Left lobe of liver (tissue), 2 donors: Measurements from ENCODE around the gene CLNK. TPM values are rescaled to one million over a fixed set of nuclear protein-coding genes. Genes with fewer than 3 reads are reported as not detected.
"Not testable (repeated sequence)": the region's sequence is repeated elsewhere in the genome, so short reads cannot be mapped to it uniquely, and the experiment has no call there.

Experiments used
- ATAC-seq: fragments of 200-7000 bp; cut with Tn5 transposase; one replicate; pipeline ENCODE4 v1.9.1; 2020; ENCODE audit warnings: mild to moderate bottlenecking, moderate library complexity
- DNase-seq: peaks from one replicate; pipeline ENCODE4 v3.0.0-alpha.2; 2020; ENCODE audit warnings: low spot score
- total RNA-seq: library from RNA; stranded (reverse); gene quantifications from one replicate; pipeline ENCODE4 v1.2.1, GENCODE V29; 2021
- donor health status: DM: no; HTN: no; CAD: no; lungs with moderate emphysema.
- donor health status: DM: no; HTN: yes; CAD: no.

CLNK gene
- total RNA-seq, 1 donor from 2014 or later, result not detected

- ATAC-seq, DNase-seq: not testable (repeated sequence)
These were observed 69.6 kb downstream of the CLNK start for GRCh38 chr4:10614926-10615325.

DNA sequence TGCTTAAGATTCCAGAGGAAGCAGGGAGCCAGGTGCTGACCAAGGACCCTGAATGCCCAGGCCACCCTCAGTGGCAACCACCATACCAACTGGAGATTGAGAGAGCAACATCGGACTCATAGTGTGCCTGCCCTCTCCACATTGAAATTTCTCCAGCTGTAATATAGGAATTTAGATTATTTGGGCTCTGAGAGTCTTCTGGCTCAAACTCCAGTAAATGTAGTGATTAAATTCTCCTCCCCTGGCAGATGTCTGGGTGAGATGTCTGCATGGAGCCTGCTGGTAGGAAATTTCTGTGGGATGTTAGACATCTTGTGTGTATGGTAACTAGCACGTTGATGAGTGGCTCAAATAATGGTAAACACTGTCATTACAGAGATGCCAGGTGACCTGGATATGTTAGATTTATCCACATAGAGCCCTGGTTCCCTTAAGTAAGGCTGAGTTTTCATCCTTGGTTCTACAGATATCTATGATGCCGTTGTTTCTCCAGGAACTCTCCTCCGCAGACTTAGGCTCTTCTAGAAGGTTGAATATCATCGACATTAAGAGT is 70.6 kb downstream of the CLNK start:
- DNase-seq (no peak), ATAC-seq (no peak)

- DNase-seq, result no peak
- ATAC-seq, result no peak
These were observed 72.1 kb downstream of the CLNK start for GRCh38 chr4:10612476-10612875.

- no peak for DNase-seq
- no peak for ATAC-seq
These were observed 72.9 kb downstream of the CLNK start for GRCh38 chr4:10611673-10612072.

DNA sequence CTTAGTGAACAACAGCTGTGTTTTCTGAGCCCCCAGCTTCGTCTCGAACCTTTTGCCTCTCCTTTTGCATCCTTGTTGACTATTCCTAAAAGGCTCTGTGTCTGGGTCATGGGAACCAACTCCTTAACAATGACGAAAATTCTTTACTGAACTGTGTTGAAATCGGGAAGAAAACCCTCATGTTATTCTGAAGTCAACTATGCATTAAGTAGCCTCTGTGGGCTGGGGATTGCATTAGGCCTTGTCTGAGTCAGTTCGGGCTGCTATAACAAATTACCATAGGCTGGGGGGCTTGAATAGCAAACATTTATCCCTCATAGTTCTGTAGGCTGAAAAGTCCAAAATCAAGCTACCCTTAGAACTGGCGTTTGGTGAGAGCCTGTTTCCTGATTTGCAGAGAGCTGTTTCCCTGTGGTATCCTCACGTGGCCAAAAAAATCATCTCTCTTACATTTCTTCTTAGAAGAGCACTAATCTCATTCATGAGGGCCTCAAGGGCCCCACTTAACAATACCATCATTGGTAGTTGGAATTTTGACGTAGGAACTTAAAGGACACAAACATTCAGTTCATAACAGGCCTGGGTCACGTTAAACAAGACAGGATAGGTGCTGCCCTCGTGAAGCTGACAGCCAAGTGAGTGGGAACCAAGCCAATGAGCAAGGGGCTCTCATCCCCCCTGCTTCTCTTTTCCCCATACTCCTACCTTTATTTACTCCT is 75.9 kb downstream of the CLNK start:
- DNase-seq, result no peak
- ATAC-seq, result no peak

DNA sequence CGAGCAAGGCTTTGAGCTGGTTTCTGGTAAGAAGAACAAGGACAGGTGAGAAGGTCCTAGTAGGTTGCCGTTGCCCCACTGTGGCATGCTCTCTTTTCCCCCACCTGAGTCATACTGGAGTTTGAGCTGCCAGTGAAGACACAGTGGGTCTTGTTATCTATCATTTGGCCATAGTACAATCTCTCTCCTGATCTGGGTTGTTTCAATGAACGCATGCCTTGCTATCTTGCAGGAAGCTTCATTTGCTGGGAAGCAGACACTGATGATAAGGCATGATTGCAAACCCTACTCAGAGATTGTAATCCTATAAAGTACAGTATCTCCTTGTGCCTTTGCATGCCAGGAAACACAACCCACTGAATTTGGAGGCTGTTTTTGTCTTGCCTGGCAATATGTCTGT is 77.4 kb downstream of the CLNK start:
- ATAC-seq (no peak), DNase-seq (no peak)

- no peak for ATAC-seq
- DNase-seq, result no peak
These were observed 77.9 kb downstream of the CLNK start for GRCh38 chr4:10606483-10607155.

GRCh38 chr4:10605746-10606482 is 78.7 kb downstream of the CLNK start:
- no peak for DNase-seq
- ATAC-seq, result no peak

DNA sequence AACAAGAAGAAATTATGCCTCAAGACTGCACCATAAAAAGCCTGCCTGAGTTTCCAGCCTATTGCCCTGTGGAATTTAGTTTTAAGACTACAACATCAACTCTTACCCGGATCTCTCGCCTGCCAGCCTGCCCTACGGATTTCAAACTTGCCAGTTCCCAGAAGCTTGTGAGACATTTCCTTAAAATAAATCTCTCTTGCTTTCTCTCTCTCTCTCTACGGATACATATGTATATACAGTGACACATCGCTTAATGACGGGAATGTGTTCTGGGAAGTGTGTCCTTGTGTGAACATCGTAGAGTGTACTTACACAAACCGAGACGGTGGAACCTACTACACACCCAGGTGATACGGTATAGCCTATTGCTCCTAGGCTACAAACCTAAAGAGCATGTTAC is 79.5 kb downstream of the CLNK start:
- DNase-seq, result no peak
- no peak for ATAC-seq

DNA sequence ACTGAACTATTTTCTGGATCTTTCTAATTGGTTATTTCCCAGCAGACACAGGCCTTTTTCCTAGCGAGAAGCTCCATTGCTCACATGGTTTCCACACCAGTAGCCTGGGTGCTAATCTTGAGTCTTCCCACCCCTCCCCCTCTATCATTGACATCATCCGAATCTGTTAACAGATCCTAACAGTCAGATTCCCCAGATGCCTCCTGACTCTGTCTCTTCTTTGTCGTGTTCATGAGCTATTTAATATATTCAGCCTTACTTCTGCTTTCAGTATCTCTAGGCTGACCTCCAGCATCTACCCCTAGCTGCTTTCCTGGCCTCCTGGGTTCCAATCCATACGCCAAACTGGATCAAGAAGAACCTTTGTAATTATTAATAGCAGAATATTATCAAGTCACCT is 85.0 kb downstream of the CLNK start:
- DNase-seq, result no peak
- no peak for ATAC-seq

- ATAC-seq, result no peak
- no peak for DNase-seq
These were observed 85.7 kb downstream of the CLNK start for GRCh38 chr4:10598829-10599228.

DNA sequence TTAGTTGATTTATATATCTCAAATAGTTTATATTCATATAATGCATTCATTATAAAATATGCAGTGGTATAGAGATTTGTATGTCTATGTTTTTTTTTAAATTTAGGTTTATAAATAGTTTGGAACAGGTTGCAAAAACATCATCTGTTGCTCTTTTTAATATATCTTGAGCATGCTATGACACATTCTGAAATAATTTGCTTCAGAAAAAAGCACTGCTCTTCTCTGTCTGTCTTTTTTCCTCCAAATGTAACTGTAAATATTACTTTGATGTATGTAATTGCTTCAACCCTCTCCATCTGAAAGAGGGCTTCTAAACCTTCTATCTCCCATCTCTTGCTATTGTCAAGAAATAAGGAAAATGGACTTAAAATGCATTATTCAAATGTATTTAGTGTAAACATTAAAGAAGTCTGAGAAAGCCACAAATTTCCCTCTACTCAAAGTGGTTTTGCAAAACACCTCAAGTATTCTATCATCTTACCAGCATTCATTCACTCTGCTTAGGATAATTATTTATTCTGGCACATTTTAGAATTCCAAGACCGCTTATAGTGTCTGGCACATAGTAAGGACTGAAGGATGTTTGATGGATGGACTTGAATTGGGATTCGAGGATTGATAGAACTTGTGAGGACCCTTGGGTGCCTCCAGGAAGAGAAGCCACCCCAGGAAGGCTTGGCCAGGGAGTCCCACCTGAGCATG is 87.8 kb downstream of the CLNK start:
- DNase-seq (no peak), ATAC-seq (no peak)

GRCh38 chr4:10593130-10593529 is 91.4 kb downstream of the CLNK start:
- no peak for ATAC-seq
- no peak for DNase-seq

DNA sequence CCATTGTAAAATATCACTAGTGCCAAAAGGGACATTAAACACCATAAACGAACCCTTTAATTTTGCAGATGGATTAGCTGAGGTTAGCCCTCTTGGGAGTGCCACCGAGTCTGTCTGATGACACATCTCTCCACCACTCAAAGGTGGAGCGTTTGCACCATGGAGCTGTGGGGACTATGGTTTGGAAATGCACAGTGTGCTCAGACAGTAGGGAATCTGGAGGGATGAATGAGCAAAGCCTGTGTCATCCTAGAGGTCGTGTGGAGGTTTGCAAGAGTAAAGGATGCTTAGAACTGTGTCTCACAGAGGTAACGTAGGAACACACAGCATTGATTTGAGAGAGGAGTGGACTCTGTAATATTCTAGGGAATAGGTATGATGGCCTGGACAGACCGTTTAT is 93.7 kb downstream of the CLNK start:
- no peak for ATAC-seq

GRCh38 chr4:10589799-10590198 is 94.8 kb downstream of the CLNK start:
- ATAC-seq, result no peak

More for the DNA sequence above, 93.7 kb downstream of the CLNK start:
- no peak for DNase-seq

GRCh38 chr4:10589321-10589720 is 95.2 kb downstream of the CLNK start:
- DNase-seq, result no peak
- ATAC-seq, result no peak

More at GRCh38 chr4:10589799-10590198, 94.8 kb downstream of the CLNK start:
- DNase-seq, result no peak

DNA sequence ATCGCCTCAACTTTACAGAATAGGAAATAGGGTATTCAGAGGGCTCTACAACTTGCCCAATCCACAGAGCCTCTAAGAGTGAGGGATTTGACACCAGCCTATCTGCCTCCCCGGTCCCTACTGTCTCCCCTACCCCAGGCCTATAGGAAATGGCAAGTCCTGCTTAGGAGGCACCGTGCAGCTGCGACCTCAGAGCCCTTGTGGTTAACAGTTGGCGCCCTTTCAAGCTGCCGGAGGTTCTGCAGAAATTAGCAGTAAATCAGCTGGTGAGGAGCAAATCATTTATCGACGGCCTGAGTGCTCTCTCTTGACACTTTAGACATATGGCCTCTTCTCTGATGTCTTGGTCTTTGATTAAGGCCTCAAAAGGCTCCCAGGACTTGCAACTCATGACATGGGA is 96.9 kb downstream of the CLNK start:
- DNase-seq (no peak), ATAC-seq (no peak)

- no peak for ATAC-seq
These were observed 97.3 kb downstream of the CLNK start for GRCh38 chr4:10587296-10587695.

DNA sequence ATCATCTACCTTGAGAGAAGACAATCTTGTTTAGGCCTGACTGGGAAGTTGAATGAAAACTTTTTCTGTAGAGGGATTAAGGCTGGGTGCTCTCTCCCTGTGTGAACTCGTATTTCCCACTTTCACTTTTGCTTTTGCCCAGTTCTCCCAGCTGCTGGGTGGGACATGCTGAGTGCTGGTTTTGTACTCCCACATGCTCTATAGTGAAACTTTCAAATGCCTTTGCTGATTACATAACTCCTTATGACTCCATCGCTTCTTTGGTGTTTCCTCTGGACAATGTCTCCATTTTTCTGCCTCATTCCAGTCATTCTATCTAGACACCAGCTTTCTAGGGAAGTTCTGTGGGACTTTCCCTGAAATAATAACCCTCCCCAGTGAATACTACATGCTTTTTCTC is 100.5 kb downstream of the CLNK start:
- peak; percentile 90 for ATAC-seq
- DNase-seq, result no peak

More at GRCh38 chr4:10587296-10587695, 97.3 kb downstream of the CLNK start:
- DNase-seq, result no peak

GRCh38 chr4:10582951-10583350 is 101.6 kb downstream of the CLNK start:
- ATAC-seq (no peak), DNase-seq (no peak)
